Measurements from ENCODE around the gene SCYGR5.
"Not testable (repeated sequence)": the region's sequence is repeated elsewhere in the genome, so short reads cannot be mapped to it uniquely, and the experiment has no call there.

SCYGR5 gene, protein sequence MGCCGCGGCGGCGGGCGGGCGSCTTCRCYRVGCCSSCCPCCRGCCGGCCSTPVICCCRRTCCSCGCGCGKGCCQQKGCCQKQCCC

GRCh38 chr2:227666631-227667170, at the start of gene SCYGR5:
SCYGR5 (plus strand) TSS chr2:227666804; CDS start chr2:227666804, 0 bp downstream.
- DNase-seq: not testable (repeated sequence)

DNA sequence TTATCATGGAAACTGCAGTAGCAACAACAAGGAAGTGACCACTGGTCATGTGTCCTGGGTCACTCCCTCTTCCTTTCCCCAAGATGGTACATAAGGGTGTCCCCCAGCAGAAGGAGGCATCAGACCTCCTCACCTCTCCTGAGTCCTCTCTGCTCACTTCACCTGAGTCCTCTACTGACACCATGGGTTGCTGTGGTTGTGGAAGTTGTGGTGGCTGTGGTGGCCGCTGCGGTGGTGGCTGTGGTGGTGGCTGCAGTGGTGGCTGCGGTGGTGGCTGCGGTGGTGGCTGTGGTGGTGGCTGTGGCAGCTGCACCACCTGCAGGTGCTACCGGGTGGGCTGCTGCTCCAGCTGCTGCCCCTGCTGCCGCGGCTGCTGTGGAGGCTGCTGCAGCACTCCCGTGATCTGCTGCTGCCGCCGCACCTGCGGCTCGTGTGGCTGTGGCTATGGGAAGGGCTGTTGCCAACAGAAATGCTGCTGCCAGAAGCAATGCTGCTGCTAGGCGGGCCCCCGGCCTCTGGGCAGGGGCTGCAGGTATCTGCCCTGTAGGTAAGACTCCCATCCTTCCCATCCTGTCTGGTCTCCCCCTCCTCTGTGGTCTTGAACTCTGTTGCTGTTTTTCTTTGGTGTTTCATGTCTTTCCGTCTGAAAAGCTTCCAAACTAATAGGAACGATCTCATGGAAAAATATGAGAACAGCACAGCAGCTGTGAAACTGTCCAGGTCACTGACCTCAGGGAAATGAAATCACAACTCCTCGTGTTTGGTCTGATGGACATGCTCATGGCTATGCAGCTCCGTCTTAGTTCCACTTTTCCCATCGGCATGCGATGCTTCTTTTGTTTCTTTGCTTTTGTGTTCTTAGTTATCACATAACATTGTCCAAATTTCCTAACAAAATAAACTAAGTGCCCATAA, 49.0 kb upstream of the SCYGR5 start, which contains the start of gene SCYGR4:
Gene SCYGR4 (plus strand): TSS at position 183 of the 915 bp plus-strand sequence. CDS start 0 bp downstream, at position 183.
- DNase-seq: no peak

GRCh38 chr2:227623226-227623625, 43.4 kb upstream of the SCYGR5 start:
- DNase-seq: no peak

DNA sequence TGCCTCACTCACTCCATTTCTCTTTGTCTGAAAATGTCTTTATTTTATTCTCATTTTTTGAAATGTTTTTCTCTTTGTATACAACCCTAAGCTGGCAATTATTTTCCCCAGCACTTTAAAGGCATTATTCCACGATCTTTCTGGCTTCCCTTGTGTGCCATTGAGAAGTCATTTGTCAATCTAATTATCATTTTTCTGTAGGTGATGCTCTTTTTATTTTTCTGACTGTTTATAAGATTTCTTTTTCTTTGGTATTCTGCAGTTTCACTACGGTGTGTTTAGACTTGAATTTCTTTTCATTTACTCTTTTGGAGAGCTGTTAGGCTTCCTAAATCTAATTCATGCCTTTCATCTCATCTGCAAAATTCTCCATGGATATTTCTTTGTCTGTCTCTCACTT, 41.2 kb upstream of the SCYGR5 start:
- DNase-seq: no peak

- no peak for DNase-seq
Observed at GRCh38 chr2:227626580-227627151, 39.9 kb upstream of the SCYGR5 start.

- DNase-seq: no peak
Observed at GRCh38 chr2:227627769-227628168, 38.8 kb upstream of the SCYGR5 start.

GRCh38 chr2:227629435-227629834, 37.2 kb upstream of the SCYGR5 start:
- DNase-seq: no peak

DNA sequence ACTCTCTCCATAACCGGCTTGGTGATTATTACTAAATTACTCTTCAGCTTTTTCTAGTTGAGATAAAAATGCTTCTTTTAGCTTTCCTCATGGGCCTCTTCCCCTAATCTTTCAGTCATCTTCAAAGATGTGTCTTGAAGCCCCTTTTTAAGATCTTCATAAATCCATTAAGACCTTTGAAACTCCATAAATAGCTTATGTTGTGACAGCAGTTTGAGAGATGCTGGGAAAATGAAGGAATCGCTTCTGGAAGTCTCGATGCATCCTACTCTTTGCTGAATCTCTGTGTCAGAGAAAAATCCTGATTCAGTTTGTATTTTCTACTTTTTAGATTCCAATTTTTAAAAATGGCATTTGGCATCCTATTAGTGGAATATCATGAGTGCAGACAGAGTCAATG, 36.3 kb upstream of the SCYGR5 start:
- no peak for DNase-seq

GRCh38 chr2:227632827-227633226, 33.8 kb upstream of the SCYGR5 start:
- no peak for DNase-seq

- no peak for DNase-seq
Observed at GRCh38 chr2:227634201-227634600, 32.4 kb upstream of the SCYGR5 start.

DNA sequence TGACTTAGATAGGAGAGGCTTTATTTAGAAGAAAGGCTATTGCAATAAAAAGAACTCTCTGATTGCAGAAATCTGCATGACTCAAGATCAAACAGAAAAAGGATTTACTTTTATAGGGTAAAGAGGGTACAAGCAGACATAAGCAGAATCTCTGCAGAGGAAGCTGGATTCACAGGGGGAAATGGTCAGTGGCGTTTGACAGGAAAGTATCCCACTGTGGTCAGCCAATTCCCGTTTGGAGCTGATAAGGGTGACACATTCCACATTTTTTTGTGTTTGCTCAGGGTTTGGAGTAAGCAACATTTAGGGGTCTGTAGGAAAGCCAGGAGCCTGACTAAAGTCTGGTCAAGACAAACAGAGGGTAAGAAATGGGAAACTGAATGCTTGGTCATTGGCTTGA, 23.9 kb upstream of the SCYGR5 start:
- DNase-seq: no peak

DNA sequence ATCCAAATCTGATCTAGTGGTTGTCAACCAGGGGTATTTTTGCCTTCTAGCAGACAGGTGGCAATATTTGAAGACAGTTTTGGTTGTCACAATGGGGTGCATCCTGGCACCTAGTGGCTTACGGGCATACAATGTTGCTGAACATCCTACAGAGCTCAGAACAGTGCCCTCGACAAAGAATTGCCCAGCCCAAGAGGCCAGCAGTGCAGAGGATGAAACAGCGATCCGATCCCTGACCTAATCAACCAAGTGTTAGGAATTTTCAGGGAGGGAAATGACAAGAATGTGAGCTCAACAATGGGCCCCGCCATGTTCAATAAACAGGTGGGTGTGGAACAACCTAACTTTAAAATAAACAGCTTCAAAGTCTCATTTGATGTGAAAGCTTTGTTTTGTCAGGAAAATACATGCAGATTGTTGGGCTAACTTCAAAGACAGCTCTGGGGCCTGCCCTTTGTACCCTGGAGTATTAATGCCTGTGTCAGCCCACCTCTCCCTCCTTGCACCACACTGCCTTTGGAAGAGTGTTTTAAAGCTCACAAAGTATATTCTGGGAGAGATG, 22.5 kb upstream of the SCYGR5 start:
- DNase-seq: no peak

DNA sequence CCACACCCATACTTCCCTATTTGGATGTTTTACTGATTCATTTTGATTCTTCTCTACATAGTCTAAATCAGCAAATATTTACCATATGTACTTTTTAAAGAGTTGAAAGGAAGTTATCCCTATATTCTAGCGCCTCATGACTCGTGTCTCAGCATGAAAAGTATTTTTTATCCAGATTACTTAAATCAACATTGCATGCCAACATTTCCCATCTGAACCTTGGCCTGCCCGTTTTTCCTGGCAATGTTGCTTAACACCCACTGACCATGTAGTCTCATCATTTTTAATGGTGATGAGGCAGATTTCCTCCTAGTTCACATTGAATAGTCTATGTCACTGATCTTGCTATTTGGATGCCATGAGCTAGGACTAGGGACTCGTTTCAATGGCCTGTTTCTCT, 13.2 kb upstream of the SCYGR5 start:
- DNase-seq: no peak

DNA sequence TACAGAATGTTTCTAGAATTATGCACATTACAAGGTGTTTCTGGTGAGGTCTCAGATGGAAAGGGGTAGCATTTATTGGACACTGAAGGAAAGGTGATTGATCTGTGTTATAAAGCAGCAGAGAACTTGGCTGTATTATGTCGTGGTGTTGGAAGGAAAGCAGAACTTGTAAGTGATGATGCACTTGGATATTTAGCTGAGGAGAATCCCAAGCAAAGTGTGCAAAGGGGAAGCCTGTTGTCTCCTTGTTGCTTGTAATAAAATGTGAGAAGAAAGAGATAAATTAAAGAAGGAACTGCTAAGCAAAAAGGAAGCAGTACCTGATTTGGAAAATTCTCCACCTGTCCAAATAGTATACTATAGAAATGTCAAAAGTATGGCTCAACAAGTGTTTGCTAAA, 12.2 kb upstream of the SCYGR5 start:
- DNase-seq: no peak

- DNase-seq: no peak
Observed at GRCh38 chr2:227655454-227655853, 11.2 kb upstream of the SCYGR5 start.

DNA sequence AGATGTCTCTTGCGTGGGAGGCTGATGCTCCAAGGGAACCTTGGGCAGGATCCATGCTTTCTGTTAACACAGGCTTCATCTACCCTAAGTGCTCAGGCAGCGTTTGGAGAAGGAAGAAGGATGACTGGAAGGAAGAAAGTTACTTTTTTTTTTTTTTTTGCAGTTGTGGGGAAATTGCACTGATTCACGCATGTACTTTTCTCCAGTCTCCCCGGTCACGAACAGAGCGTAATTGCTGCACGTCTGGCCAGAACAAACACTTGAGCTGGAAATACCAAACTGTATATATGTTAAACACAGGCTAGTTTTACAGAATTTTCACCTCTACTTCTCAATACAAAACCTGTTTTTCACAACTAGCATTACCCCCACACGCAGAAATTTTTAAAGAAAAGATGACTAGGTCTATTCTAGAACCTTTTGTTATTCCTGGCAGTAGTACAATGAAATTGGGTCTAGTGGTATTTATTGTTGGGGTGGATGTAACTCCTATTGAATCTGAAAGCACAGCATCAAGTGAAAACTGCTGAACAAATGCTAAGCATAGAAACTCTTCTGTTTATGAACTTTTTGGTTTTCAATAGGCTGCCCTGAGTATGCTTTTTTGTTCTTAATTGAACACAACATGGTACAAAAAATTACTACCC, 9.3 kb upstream of the SCYGR5 start:
- no peak for DNase-seq

DNA sequence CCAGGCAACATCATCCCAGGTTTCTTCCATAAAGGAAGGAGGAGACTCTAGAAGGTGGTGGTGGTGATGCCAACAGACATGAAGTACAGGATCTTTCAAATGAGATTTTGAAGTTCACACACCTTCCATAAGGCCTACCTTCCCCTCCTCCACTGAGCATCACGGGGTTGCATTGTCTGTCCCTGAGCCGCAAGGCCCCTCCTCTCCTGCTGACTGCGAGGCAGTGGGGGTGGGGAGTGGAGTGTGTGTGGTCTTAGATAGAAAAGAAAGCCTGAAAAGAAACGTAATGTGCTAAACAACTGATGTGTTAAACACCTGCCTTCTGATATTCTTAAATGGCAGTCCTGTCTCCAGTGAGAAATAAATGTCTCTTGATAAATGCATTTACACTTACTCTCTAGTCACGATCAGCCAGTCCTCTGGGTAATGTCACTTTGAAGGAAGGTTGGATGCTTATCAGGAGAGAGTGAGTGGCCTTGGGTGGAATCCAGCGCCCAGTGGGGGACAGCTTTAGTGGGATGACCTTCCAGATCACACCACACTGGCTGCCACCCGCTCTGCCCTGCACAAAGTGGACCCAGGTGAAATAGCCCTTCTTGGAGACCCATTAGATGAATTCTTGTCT, 5.5 kb upstream of the SCYGR5 start:
- DNase-seq: no peak

DNA sequence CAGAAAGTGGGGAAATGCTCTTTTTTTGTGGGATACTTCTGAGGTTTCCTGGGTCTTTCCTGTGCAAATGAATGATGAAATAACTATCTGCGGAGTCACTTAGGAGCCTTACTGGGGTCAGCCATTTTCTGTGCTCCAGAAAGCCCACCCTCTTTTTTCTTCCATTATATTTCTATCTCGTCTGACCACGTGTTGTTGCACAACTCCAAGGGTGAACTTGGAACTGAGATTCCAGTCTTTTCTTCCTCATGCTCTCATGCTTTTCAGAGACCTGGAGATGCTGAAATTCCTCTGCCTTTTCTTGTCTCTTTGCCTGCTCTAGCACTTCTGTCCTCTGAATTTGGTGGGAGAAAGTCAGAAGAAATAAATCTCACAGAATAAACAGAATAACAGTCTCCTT, 4.8 kb upstream of the SCYGR5 start:
- DNase-seq: no peak

- DNase-seq: no peak
Observed at GRCh38 chr2:227665189-227665940, 1.2 kb upstream of the SCYGR5 start.

DNA sequence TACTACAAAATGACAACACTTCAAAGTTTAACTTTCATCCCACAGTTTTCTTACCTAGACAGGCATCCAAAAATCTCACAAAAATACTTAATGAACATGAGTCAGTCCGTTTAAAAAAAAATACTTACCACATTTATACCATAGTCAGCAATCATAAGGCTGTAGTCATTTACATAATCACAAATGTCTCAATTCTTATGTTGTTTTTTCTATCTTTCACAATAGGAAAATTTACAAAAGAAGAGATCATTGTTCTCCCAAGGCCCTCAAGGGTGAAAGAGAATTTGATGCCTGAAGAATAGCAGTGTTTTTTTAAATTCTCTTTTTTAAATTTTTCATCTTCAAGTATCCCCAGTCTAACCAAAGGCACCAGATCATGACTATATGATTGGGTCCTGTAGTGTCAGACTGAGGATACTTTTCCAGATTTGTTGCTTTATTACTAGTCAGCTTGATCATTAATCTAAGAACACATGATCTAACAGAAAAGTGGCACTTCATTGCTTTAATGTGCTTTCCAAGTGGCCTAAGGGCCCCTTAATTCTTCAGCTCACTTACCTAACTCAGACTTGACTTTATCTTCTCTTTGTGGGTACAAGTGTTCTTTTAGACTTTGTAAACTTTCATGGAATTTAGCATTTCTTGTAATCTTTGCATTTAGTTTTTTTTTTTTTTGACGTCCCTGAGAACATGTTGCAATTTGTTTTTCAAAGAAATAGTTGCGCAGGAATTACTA, 4.7 kb downstream of the SCYGR5 start:
- no peak for DNase-seq

DNA sequence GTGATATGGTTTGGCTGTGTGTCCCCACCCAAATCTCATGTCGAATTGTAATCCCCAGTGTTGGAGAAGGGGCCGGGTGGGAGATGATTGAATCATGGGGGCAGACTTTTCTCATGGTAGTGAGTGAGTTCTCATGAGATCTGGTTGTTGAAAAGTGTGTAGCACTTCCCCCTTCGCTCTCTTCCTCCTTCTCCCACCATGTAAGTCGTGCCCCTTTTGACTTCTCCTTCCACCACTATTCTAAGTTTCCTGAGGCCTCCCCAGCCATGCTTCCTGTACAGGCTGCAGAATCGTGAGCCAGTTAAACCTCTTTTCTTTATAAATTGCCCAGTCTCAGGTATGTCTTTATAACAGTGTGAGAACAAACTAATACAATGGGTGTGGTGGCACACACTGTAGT, 7.0 kb downstream of the SCYGR5 start:
- not testable (repeated sequence) for DNase-seq
